ENCODE measurements around the gene GRID2.

The GRID2 gene

DNA sequence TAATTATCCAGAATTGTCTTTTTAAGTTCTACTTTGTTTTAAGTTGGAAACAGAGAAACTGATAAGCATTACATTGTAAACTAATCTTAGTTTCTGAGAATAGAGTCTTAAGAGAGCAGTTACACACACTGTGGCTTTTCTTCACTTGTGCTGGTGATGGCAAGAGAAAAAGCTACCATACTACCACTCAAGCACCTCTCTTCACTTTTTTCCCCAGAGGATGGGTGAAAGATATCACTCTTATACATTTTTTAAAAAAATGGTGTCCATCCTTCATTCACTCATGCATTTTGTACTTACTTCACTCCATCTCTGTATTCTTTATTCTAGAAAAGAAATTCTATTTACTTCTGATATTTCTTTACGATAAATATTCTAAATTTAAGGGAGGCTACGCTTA is 42.5 kb upstream of the GRID2 start:
- H3K36me3 ChIP-seq = no peaks in the 10 kb centered on the region
- no peak overlapping the region for H3K4me3 ChIP-seq (ENCODE audit: low read depth, low read length)
- TF ChIP-seq, protein P1, sequence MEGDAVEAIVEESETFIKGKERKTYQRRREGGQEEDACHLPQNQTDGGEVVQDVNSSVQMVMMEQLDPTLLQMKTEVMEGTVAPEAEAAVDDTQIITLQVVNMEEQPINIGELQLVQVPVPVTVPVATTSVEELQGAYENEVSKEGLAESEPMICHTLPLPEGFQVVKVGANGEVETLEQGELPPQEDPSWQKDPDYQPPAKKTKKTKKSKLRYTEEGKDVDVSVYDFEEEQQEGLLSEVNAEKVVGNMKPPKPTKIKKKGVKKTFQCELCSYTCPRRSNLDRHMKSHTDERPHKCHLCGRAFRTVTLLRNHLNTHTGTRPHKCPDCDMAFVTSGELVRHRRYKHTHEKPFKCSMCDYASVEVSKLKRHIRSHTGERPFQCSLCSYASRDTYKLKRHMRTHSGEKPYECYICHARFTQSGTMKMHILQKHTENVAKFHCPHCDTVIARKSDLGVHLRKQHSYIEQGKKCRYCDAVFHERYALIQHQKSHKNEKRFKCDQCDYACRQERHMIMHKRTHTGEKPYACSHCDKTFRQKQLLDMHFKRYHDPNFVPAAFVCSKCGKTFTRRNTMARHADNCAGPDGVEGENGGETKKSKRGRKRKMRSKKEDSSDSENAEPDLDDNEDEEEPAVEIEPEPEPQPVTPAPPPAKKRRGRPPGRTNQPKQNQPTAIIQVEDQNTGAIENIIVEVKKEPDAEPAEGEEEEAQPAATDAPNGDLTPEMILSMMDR (IDR thresholded peaks at IDR 0.05; ENCODE audit: low read depth, low read length) = no peak
- DNase-seq = no peak
- no peaks in the 10 kb centered on the region for H3K4me1 ChIP-seq
- no peaks in the 10 kb centered on the region for H3K9me3 ChIP-seq
- H3K27me3 ChIP-seq = no peaks in the 10 kb centered on the region

DNA sequence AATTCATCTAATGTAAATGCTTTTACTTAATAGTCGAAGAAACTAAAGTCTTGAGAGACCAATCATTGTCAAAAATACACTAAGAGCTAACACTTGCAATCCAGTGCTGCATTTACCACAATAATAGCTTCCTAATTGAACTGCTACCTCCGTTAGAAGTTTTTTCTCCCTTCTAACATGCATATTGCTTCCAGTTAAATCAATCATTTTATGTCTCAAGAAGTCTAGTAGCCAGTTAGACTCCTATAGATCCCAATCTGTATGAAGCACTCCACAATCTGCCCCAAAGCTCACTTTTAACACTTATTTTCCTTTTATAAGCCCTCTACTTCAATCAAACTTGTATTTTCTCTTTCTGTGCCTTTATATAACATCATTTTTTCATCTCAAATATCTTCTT is 41.4 kb upstream of the GRID2 start:
- DNase-seq = no peak
- TF ChIP-seq, protein P1 (IDR thresholded peaks at IDR 0.05; ENCODE audit: low read depth, low read length) = no peak
- no peaks in the 10 kb centered on the region for H3K4me1 ChIP-seq
- H3K27me3 ChIP-seq = no peaks in the 10 kb centered on the region
- no peaks in the 10 kb centered on the region for H3K9me3 ChIP-seq
- no peak overlapping the region for H3K4me3 ChIP-seq (ENCODE audit: low read depth, low read length)
- H3K36me3 ChIP-seq = no peaks in the 10 kb centered on the region

DNA sequence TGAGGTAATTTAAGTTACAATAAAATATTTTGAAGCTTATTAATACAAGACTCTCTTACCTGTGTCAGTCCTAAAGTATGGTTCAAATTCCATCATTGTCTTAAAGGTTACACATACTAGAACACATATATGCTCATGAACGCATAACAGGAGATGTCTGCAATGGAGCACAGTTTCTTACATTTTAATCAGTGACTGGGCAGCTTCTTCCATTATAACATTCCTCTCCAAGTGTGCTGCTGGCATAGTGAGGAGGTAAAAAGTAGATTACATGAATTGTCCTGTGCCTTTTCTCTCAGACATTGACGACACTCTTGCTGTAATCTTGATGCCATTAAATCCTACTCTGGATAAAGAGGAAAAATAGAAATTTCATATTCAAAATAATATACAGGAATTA is 40.8 kb upstream of the GRID2 start:
- H3K4me3 ChIP-seq (ENCODE audit: low read depth, low read length) = no peak overlapping the region
- no peaks in the 10 kb centered on the region for H3K27me3 ChIP-seq
- H3K36me3 ChIP-seq = no peaks in the 10 kb centered on the region
- no peaks in the 10 kb centered on the region for H3K4me1 ChIP-seq
- TF ChIP-seq, protein P1 (IDR thresholded peaks at IDR 0.05; ENCODE audit: low read depth, low read length) = no peak
- H3K9me3 ChIP-seq = no peaks in the 10 kb centered on the region
- no peak for DNase-seq

DNA sequence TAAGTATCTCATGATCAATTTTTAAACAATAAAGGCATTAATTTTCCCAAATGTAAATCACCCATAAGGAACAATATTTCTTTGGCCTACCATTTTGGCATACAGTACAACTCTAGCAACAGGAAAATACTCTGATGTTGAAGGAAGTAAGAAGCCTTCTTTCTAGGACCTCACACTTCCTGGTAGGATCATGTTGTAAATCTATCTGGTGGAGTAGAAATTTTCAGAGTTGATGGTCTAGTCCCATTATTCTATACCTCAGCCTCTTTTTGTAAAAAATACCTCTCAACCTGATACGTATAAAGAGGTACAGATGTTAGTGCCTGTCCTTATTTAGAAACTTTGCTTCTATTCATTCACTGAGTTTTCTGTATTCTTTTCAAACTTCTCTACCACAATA is 40.2 kb upstream of the GRID2 start:
- H3K4me1 ChIP-seq = no peaks in the 10 kb centered on the region
- no peaks in the 10 kb centered on the region for H3K9me3 ChIP-seq
- DNase-seq = no peak
- no peaks in the 10 kb centered on the region for H3K36me3 ChIP-seq
- H3K4me3 ChIP-seq (ENCODE audit: low read depth, low read length) = no peak overlapping the region
- TF ChIP-seq, protein P1 (IDR thresholded peaks at IDR 0.05; ENCODE audit: low read depth, low read length) = no peak
- no peaks in the 10 kb centered on the region for H3K27me3 ChIP-seq

DNA sequence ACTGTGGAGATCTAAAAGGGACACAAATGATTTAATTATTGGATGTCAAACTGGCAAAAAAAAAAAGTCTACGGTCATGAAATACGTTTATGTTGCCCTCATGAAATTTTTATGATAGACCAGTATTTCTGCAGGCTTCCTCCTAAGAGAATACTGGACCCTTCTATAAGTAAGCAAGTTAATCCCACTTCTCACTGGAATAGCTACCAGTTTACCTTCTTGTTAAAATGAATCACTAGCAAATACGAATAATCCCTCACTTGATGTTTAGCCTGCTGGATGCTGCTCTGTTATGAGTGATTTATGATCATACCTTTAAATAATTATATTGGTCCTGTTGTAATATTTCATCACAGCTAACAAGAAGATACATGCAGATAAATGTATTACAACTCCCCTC is 39.6 kb upstream of the GRID2 start:
- no peaks in the 10 kb centered on the region for H3K36me3 ChIP-seq

DNA sequence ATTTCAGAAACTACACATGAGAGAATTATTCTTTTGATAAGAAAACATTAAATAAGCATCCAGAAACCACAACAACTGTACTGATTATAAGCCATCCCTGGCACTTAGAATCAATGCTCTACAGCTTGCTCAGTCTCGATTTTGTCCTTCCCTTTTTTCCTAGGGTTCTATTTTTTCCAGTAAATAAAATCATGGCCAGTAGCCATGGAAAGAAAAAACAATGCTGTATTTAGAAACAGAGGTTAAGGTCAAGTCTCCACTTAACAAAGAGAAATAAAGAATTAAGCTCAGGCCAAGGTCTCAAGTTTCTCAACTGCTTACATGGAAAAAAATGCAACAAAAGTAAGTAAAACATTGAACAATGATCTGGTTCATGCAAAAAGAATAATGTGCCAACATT is 38.7 kb upstream of the GRID2 start:
- Histone ChIP-seq H3K27me3 (no peaks in the 10 kb centered on the region), H3K4me1 (no peaks in the 10 kb centered on the region), H3K9me3 (no peaks in the 10 kb centered on the region), H3K36me3 (no peaks in the 10 kb centered on the region), H3K4me3 (ENCODE audit: low read depth, low read length) (no peak overlapping the region)
- TF ChIP-seq, protein P1 (IDR thresholded peaks at IDR 0.05; ENCODE audit: low read depth, low read length) = no peak
- DNase-seq = no peak

More for the DNA sequence above, 39.6 kb upstream of the GRID2 start:
- no peak for DNase-seq
- H3K4me3 ChIP-seq (ENCODE audit: low read depth, low read length) = no peak overlapping the region
- no peaks in the 10 kb centered on the region for H3K27me3 ChIP-seq
- no peaks in the 10 kb centered on the region for H3K4me1 ChIP-seq
- TF ChIP-seq, protein P1 (IDR thresholded peaks at IDR 0.05; ENCODE audit: low read depth, low read length) = no peak
- no peaks in the 10 kb centered on the region for H3K9me3 ChIP-seq
